NCI-H2107 treated with DMSO at 0.1 percent for 48 hours (cell line): ENCODE data around the gene ZMAT3.
"Not testable (repeated sequence)": the region's sequence is repeated elsewhere in the genome, so short reads cannot be mapped to it uniquely, and the experiment has no call there.

Experiments
- DNase-seq: peaks from one replicate; lab custom pipeline; 2025; ENCODE audit not compliant: unreplicated experiment; lab: John Stamatoyannopoulos, UW

ZMAT3 gene

DNA sequence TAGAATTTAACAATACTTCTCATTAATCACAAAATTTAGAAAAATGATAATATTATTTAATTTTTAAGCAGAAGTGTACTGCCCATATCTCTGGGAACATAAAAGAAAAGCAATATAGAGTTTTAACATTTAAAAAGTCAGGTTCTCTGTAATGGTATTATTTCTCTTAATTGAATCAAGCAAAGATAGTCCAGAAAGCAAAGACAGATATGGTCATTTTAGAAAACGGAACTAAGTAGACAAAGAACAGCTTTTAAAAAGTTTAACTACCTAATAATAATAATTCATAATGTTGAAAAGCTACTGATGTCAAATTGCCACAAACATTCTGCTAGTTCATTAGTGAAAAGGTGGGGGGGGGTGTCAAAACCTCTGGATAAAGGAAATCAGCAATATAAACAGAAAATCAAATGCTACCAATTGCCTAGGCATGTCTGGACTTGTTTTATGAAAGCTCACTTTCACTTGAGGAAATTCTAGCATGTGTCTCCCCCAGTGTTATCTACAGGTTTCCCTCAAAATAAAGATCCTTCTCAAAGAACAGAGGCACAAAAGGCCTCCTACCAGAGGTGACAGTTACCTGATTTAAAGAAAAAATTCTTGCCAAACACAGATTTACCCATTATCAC, 1.7 kb downstream of the ZMAT3 start:
- no peak for DNase-seq

DNA sequence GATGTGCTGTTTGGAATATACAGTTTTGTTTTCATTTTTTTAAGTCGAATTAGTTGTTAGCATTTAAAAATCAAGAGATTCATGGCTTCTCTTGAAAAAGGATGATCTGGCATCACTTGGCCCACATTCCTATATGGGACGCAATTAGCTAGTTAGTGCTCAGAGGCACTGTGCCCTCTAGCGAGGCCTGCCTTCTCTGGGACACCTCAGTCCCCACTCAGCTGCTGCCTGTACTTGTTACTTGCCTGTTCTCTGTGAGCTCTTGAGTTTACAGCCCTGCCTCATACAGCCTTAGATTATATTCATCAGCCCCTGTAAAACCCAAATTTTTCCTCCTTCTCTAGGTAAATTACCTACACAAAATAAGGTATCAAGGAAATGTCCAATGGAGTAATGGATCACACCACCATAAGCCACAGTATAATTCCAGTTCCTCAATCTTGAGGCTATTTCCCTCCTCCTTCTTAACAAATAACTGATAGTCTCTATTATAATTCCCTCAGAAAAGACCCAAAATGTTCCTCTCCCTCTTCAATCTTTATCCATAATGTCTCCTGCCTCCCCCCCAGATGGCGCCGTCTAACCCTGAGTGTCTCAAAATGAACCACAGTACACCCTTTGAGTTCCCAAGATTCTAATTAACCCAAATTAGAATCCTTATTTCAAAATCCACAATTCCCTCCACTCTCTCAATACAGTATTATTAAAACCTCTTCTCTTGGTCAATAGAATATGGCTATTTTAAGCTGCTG, 2.7 kb downstream of the ZMAT3 start:
- no peak for DNase-seq

DNA sequence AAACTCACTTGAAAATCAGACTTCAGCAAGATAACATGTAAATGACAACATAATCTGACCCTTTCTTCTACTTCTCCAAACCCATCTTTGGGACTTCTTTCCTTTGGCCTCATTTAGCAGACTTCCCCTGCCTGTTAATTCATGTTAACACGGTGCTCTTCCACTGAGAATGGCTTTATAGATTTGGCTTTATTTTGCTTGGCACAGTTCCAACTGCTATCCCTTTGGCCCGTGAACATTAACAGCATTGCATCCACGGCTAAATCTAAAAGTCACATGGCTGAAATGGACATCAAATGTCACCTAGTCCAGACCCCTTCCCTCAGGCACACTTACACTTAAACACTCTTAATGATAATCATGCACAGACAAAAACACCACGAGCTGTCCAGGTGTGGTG, 3.8 kb downstream of the ZMAT3 start:
- no peak for DNase-seq

DNA sequence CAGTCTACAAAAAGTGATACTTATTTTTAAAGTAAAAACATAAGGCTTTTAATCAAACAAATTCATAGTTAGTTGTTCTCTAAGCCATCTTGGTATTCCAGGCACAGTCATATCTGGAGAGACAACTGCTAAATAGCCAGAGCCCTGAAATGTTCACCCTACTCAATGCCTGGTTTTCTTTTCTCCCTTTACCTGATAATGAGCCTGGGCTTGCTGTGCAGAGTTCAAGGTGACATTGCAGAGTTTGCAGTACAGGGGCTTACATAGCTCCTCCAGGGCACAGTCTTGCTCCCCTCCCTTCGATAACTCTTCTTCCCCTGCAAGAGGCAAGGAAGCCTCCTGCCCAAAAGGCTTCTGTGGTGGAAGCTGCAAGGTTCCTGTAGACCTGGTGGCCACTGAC, 4.3 kb downstream of the ZMAT3 start:
- DNase-seq: no peak

DNA sequence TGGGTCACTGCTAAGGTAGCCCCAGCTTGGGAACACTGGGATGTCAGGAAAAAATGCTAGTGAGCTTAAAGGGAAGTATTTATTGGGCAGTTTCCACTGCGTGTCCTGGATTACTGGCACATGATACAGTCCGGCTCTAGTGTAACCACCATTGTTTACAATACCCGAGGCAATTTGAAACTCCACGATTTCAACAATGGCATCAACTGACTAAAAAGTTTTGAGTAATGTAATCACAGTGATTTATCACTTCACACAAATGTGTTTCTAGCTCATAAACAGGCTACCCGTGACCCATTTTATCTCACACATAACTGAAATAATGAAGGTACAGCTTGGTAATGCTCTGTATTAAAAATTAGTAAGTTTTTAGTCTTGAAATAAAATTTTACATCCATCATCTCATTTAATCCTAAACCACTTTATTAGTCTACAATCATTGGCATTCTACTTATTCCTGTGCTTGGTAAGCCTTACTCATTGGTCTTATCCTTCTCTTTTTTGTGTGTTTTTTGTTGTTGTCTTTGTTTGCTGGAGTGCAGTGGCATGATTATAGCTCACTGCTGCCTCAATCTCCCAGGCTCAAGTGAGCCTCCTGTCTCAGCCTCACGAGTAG, 7.6 kb downstream of the ZMAT3 start:
- DNase-seq: no peak

DNA sequence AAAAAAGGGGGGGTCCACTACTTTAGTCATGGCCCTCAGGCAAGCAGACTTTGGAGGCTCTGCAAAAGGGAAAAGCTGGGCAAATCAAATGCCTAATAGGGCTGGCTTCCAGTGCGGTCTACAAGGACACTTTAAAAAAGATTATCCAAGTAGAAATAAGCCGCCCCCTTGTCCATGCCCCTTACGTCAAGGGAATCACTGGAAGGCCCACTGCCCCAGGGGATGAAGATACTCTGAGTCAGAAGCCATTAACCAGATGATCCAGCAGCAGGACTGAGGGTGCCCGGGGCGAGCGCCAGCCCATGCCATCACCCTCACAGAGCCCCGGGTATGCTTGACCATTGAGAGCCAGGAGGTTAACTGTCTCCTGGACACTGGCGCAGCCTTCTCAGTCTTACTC, 15.3 kb downstream of the ZMAT3 start:
- no peak for DNase-seq

DNA sequence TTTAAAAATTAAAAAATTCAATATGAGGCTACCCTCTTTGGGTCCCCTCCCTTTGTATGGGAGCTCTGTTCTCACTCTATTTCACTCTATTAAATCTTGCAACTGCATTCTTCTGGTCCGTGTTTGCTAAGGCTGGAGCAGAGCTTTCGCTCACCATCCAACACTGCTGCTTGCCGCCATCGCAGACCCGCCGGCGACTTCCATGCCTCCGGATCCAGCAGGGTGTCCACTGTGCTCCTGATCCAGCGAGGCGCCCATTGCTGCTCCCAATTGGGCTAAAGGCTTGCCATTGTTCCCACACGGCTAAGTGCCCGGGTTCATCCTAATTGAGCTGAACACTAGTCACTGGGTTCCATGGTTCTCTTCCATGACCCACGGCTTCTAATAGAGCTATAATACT, 17.0 kb downstream of the ZMAT3 start:
- DNase-seq: not testable (repeated sequence)

DNA sequence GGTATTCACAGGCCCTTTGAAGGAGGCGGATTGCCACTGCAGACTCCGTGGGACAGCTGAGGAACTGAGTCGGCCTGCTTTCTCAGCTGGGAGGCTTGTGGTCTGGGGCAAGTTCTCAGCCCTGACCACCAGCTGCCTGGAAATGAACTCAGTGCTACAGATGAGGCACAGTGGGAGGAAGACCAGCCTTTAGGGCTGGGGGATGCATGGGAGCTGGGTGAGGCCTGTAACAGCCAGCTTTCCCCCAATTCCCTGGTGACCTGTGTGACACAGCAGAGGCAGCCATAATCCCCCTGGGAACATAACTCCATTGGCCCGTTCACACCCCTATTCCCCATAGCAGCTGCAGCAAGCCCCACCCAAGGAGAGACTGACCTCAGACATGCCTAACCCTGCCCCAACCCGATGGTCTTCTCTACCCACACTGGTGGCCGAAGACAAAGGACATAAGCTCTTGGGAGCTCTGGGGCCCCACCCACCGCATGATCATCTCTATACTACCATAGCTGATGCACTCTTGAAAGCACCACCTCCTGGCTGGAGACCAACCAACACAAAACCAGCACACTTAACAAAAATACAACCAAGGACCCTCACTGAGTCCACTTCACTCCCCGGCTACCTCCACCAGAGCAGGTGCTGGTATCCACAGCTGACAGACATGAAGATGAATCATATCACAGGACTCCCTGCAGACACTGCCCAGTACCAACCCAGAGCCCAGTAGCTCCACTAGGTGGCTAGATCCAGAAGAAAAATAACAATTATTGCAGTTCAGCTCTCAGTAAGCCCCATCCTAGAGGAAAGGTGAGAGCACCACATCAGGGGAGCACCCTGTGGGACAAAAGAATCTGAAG, 24.9 kb downstream of the ZMAT3 start:
- no peak for DNase-seq

DNA sequence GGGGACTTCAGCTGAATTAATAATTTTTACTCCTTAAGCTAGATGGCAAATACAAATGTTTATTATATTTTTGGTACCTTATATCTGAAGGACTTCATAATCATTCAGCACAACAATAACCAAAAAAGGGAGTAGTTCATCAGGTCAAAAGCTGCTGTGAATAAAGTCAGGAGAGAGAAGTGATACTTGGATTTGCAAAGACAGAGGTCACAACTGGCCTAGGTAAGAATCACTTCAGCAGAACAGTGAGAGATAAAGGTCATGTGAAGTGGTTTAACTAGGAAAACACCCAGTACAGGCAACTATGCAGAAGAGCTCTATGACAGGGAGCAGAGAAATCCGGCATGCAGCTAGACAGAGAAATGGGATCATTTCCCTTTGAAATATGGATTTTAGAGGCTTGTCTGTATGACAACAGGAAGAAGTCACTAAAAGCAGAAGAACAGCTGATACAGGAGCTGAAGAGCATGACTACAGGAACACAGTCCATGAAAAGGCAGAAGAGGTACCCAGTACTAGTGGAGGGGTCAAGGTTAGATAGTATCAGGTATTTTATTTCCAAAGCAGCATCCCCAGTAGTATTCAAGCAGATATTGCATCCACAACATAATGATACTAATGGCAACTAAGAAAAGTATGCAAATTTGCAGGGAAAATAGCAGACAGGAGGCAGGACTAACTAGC, 25.7 kb downstream of the ZMAT3 start:
- no peak for DNase-seq

DNA sequence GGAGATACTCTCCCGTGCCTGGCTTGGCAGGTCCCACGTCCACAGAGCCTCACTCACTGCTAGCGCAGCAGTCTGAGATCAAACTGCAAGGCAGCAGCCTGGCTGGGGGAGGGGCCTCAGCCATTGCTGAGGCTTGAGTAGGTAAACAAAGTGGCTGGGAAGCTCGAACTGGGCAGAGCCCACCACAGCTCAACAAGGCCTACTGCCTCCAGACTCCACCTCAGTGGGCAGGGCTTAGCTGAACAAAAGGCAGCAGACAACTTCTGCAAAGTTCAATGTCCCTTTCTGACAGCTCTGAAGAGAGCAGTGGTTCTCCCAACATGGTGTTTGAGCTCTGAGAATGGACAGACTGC, 32.7 kb downstream of the ZMAT3 start:
- not testable (repeated sequence) for DNase-seq

DNA sequence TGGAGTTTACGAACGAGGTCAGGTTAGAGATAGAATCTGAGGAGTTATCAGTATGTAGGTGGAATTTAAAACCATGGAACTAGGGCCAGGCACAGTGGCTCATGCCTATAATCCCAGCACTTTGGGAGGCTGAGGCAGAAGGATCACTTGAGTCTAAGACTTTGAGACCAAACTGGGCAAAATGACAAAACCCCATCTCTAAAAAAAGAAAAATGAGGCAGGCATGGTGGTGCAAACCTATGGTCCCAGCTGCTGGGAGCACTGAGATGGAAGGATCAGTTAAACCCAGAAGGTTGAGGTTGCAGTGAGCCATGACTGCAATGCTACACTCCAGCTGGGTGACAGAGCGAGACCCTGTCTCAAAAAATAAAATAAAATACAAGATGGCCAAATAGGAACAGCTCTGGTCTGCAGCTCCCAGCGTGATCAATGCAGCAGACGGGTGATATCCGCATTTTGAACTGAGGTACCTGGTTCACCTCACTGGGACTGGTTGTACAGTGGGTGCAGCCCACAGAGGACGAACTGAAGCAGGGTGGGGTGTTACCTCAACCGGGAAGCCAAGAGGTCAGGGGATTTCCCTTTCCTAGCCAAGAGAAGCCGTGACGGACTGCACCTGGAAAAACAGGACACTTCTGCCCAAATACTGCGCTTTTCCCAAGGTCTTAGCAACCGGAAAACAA, 33.3 kb downstream of the ZMAT3 start:
- DNase-seq: no peak

DNA sequence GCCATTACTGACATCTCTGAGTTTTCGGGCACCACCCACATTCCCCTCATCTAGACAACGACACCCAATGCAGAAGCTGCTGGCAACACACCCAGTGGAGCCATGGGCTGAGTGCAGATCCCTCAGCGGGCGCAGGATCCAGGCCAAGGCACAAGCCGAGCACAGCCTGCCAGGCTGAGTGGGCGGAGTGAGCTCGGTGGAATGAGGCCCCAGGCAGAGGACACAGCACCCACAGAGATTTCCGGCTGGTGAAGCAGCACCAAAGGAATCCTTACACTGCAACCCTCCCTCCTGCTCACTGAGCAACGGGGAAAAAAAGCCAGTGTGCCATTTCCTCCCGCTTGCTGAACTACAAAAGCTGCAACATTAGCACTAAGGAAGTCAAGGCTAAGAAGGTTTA, 34.3 kb downstream of the ZMAT3 start:
- no peak for DNase-seq

DNA sequence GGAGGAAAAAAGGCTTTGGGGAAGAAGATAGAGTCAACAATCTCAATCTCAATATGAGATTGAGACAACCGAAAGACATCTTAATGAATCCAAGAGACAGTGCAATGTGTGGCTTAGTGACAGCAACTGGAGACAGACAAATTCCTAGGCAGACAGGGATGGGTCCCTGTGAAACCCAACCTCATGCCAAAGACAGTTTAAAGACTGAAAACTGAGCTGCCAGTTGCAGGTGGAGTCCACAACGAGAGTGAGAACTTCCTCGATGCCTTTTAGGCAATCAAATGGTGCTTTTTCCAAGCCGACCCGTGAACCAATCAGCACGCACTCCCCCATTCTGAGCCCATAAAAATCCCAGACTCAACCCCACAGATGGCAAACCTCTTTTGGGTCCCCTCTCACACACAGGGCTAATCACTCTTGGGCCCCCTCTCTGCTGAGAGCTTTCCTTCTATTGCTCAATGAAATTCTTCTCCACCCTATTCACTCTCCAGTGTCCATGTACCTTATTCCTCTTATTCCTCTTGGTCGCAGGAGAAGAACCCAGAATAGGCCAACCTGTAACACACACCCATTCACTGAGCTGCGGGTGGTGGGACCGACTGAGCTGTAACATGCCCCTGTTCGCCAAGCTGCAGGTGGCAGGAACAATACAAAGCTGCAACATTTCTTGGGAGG, 34.8 kb downstream of the ZMAT3 start:
- no peak for DNase-seq

DNA sequence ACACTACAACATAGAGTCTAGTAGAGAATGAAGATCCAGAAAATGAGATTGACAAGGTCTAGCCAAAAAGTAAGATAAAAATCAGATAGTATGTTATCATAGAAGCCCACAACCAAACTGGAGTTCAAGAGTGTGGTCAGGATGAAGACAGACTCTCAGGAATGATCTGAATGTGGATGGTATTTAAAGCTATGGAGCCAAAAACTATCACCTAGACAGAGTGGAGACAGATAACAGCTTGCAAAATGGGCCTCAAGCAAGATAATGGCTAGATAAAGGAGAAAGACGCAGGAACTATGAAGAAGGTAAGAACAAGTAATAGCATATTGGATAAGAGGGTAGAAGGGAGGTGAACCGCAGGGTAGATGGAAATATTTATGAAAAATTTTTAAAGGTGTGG, 35.4 kb downstream of the ZMAT3 start:
- no peak for DNase-seq

DNA sequence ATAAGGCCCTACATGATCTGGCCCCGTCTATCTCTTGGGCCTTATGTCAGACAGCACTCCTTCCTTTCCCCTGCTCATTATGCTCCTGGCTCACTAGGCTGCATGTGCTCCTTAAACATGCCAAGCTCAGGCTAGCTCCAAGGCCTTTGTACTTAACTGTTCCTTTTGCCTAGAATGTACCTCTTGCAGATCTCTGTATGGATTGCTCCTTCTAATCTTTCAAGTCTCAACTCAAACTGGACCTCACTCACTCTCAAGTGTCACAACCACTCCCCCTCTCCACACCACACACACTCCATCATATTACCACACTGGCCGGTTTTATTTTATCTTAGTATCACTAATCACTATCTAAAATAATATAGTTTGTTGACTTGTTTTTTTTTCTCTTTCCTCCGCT, 36.4 kb downstream of the ZMAT3 start:
- DNase-seq: no peak

DNA sequence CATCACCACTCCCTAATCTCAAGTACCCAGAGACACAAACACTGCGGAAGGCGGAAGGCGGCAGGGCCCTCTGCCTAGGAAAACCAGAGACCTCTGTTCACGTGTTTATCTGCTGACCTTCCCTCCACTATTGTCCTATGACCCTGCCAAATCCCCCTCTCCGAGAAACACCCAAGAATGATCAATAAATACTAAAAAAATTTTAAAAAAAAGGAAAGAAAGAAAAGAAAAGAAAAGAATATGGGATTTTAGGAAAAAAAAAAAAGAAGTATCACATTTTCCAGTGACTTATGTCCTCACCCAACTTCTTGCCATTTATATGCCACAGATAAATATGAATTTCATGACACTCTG, 38.3 kb downstream of the ZMAT3 start:
- not testable (repeated sequence) for DNase-seq

DNA sequence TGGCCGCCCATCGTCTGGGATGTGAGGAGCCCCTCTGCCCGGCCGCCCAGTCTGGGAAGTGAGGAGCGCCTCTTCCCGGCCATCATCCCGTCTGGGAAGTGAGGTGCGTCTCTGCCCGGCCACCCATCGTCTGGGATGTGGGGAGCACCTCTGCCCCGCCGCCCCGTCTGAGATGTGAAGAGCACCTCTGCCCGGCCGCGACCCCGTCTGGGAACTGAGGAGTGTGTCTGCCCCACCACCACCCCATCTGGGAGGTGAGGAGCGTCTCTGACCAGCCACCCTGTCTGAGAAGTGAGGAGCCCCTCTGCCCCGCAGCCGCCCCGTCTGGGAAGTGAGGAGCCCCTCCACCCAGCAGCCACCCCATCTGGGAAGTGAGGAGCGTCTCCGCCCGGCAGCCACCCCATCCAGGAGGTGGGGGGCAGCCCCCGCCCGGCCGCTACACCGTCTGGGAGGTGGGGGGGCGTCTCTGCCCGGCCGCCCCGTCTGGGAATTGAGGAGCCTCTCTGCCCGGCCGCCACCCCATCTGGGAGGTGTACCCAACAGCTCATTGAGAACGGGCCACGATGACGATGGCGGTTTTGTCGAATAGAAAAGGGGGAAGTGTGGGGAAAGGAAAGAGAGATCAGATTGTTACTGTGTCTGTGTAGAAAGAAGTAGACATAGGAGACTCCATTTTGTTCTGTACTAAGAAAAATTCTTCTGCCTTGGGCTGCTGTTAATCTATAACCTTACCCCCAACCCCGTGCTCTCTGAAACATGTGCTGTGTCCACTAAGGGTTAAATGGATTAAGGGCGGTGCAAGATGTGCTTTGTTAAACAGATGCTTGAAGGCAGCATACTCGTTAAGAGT, 38.9 kb downstream of the ZMAT3 start:
- not testable (repeated sequence) for DNase-seq

DNA sequence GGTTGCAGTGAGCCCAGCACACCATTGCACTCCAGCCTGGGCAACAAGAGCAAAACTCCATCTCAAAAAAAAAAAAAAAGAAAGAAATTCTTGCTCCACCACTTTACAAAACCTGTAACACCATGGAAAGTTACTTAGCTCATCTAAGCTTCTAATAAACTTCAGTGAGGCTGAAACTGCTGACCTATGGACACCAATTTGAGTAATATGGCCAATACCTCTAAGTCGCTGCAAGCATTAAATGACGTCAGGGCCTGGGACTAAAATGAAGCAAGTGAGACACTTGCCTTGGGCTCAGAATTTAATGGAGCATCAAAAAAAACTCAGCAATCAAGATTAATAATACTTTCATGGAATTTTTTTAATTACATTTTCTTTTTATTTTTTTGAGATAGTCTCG, 42.5 kb downstream of the ZMAT3 start:
- no peak for DNase-seq

DNA sequence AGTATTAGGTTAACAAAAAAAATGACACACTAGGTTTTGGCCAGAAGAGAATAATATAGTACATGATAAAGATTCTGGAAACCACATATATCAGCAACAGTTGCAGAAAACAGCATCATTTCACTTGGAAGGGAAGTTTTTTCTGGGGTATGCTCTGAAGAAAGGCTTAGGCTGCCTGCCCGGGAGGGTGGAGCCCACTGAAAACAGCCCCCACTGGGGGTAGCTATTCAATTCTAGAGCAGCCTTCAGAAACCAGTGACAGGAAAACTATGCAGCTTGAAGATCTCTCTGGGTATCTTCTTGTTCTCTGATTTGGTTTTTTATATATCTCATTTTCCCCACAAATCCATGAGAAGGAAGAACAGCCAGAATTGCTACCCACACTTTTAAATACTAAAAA, 43.2 kb downstream of the ZMAT3 start:
- no peak for DNase-seq
